ENCODE data around the gene HOMEZ.

Gene HOMEZ

DNA sequence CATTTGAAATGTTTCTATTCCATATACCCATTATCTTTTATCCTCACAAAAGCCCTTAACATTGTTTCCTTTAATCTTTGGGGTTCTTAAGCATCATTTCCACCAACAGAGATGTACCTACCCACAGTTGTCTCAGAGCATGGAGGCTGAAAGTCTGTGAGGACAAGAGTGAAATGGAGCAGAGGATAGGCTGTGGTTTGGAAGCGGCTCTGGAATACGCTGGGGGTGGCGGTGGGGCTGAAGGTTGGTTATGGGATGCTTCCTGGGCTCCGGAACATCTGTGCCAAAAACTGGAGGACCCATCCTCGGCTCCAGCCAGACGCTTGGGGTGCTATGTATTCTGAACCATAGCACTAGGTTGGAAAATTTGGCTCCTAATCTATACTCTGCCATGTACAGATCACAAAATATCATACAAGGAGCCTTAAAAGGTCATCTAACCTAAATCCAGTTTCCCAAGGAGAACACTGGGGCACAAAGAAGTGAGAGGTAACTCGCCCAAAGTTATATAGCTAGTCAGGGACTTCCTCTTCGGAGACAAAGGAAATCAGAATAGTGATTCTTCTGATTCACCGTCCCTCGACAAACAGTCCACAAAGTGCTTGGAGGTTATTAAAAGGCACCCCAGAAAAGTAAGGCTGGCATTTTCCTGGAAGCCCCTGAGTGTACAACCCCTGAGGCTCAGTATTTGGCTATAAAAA lies 14.2 kb upstream of the HOMEZ start:
- CTCF ChIA-PET = interaction anchor here (0.7 to 20.4 kb wide), 15 partner anchors 10 to 191 kb away, joined by 3 to 177 read pairs (median 7); partner anchors contain the start of genes CMTM5, HOMEZ and PABPN1
- POLR2A ChIA-PET = interaction anchor here (0.8 to 3.7 kb wide), 3 partner anchors 14 to 27 kb away, joined by 3 to 38 read pairs (median 5); partner anchors contain the start of genes HOMEZ and PABPN1
- peak overlapping the region; percentile 74 to 90 for H3K27ac ChIP-seq (ENCODE audit: insufficient read depth in 1 of 2, low read depth in 1 of 2, low read length in 2 of 2, poor library complexity in 1 of 2, severe bottlenecking in 2 of 2)
- no peaks in the 10 kb centered on the region for H3K9me3 ChIP-seq (ENCODE audit: control extremely low read depth in 1 of 5, control insufficient read depth in 4 of 5, insufficient read depth in 2 of 5, low read depth in 1 of 5, low read length in 4 of 5)
- no peaks in the 10 kb centered on the region for H3K27me3 ChIP-seq (replicated peaks in 2 of 5; ENCODE audit: control insufficient read depth in 4 of 5, insufficient read depth in 5 of 5, low read length in 4 of 5)
- H3K4me1 ChIP-seq (ENCODE audit: control extremely low read depth in 1 of 4, control insufficient read depth in 4 of 4, insufficient read depth in 4 of 4, low read length in 3 of 4) = peaks cover 10 to 39% (median 28%) of the 10 kb centered on the region in 4 experiments
- H3K36me3 ChIP-seq (ENCODE audit: control insufficient read depth in 4 of 4, insufficient read depth in 4 of 4, low read length in 3 of 4) = peaks cover 4 to 29% (median 16%) of the 10 kb centered on the region in 4 experiments
- H3K4me3 ChIP-seq (ENCODE audit: control insufficient read depth in 1 of 7, extremely low read depth in 1 of 7, insufficient read depth in 4 of 7, low read depth in 2 of 7, low read length in 6 of 7) = peak overlapping the region; percentile 44 to 95 (median 86)
- WGBS (ENCODE audit: insufficient coverage) = 48% methylated on average over 8 of the region's 10 CpGs
- no peak for DNase-seq

DNA sequence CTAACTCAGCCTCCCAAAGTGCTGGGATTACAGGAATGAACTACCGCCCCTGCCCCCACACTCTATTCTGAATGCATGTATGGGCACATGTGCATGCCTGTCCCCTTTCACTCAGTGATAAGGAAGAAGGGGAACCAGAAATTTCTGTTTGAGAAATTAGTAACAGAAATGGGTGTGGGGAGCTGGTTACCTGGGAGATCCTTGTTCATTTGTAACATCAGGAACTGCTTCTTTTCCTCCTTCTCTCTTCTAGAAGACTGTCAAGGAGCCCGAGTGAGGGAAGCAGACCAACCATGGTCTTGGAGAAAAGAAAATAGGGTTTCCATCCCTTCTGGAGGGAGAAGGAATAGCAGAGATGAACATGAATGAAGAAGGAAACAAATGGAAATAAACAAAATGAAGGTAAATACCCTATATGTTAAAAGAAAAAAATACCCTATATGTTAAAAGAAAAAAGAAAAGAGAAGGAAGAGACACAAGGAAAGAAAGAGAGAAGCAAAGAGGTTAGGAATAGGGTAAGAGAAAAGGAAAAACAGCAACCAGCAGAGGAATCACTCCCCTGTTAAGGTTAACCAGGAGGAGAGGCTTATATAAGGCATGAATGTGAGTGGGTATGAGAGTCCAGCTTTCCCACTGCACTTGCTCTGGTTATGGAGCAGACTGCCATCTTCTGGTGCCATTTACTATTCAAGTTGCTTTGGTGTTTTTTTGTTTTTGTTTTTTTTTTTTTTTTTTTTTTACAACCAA lies 13.5 kb upstream of the HOMEZ start:
- Histone ChIP-seq H3K9me3 (ENCODE audit: control extremely low read depth in 1 of 5, control insufficient read depth in 4 of 5, insufficient read depth in 2 of 5, low read depth in 1 of 5, low read length in 4 of 5) (no peaks in the 10 kb centered on the region), H3K4me1 (ENCODE audit: control extremely low read depth in 1 of 4, control insufficient read depth in 4 of 4, insufficient read depth in 4 of 4, low read length in 3 of 4) (peaks cover 10 to 40% (median 30%) of the 10 kb centered on the region in 4 experiments), H3K27ac (ENCODE audit: insufficient read depth in 1 of 2, low read depth in 1 of 2, low read length in 2 of 2, poor library complexity in 1 of 2, severe bottlenecking in 2 of 2) (peak overlapping the region in 1 of 2 experiments; percentile 6), H3K36me3 (ENCODE audit: control insufficient read depth in 4 of 4, insufficient read depth in 4 of 4, low read length in 3 of 4) (peaks cover 4 to 29% (median 16%) of the 10 kb centered on the region in 4 experiments), H3K4me3 (ENCODE audit: control insufficient read depth in 1 of 7, extremely low read depth in 1 of 7, insufficient read depth in 4 of 7, low read depth in 2 of 7, low read length in 6 of 7) (peak overlapping the region in 1 of 7 experiments; percentile 86), H3K27me3 (replicated peaks in 2 of 5; ENCODE audit: control insufficient read depth in 4 of 5, insufficient read depth in 5 of 5, low read length in 4 of 5) (no peaks in the 10 kb centered on the region)
- ChIA-PET POLR2A (interaction anchor here (3.7 kb wide), 1 partner anchor 22 kb away, joined by 38 read pairs; the partner anchor contains the start of gene PABPN1), CTCF (interaction anchor here (1.5 to 20.4 kb wide), 6 partner anchors 9 to 26 kb away, joined by 3 to 177 read pairs (median 14); partner anchors contain the start of gene PABPN1)
- DNase-seq = peak; percentile 78 to 82 (median 80)
- no CpG with 5 or more reads among the region's 2 CpGs for WGBS (ENCODE audit: insufficient coverage)

DNA sequence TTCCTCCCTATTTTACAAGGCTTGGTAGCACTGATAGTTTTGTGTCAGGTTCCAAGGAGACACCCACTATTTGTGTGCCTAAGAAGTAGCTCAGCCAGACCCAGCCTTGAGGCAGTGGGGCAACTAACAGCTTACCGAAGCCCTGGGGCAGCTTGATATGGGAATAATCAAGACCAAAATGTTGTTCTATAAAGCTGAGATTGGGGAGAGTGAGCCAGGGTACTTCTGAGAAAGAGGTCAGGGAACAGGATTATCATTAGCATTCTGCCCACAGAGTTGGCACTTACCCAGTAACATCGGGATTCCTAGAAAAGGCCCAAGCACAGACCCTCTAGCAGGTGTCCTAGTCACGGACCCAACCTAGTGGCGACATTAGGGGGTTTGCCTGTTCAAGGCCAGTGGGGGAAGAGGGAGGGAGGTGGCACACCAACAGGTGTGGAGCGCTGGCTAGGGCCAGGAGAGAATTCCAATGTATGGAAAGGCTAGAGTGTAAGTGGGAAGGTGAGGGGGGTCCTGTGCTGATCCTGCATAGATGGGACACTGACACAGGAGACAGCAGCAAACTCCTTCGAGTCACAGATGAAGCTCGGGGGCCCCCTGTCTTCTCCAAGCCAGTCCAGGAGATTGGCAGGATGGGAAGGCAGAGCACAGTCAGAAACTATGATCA lies 11.8 kb upstream of the HOMEZ start:
- ChIA-PET CTCF (interaction anchor here (0.7 to 20.4 kb wide), 9 partner anchors 12 to 82 kb away, joined by 3 to 177 read pairs (median 9); partner anchors contain the start of genes HOMEZ and PABPN1), POLR2A (interaction anchor here (1.5 kb wide), 1 partner anchor 12 kb away, joined by 3 read pairs; the partner anchor contains the start of gene HOMEZ)
- Histone ChIP-seq H3K4me1 (ENCODE audit: control extremely low read depth in 1 of 4, control insufficient read depth in 4 of 4, insufficient read depth in 4 of 4, low read length in 3 of 4) (peaks cover 10 to 36% (median 26%) of the 10 kb centered on the region in 4 experiments), H3K9me3 (ENCODE audit: control extremely low read depth in 1 of 5, control insufficient read depth in 4 of 5, insufficient read depth in 2 of 5, low read depth in 1 of 5, low read length in 4 of 5) (no peaks in the 10 kb centered on the region), H3K27me3 (replicated peaks in 2 of 5; ENCODE audit: control insufficient read depth in 4 of 5, insufficient read depth in 5 of 5, low read length in 4 of 5) (peaks cover 0 to 4% (median 0%) of the 10 kb centered on the region in 5 experiments), H3K4me3 (ENCODE audit: control insufficient read depth in 1 of 7, extremely low read depth in 1 of 7, insufficient read depth in 4 of 7, low read depth in 2 of 7, low read length in 6 of 7) (no peak overlapping the region), H3K27ac (ENCODE audit: insufficient read depth in 1 of 2, low read depth in 1 of 2, low read length in 2 of 2, poor library complexity in 1 of 2, severe bottlenecking in 2 of 2) (no peak overlapping the region), H3K36me3 (ENCODE audit: control insufficient read depth in 4 of 4, insufficient read depth in 4 of 4, low read length in 3 of 4) (peaks cover 4 to 29% (median 16%) of the 10 kb centered on the region in 4 experiments)
- DNase-seq = no peak
- WGBS (ENCODE audit: insufficient coverage) = 96% methylated on average over 4 of the region's 7 CpGs

DNA sequence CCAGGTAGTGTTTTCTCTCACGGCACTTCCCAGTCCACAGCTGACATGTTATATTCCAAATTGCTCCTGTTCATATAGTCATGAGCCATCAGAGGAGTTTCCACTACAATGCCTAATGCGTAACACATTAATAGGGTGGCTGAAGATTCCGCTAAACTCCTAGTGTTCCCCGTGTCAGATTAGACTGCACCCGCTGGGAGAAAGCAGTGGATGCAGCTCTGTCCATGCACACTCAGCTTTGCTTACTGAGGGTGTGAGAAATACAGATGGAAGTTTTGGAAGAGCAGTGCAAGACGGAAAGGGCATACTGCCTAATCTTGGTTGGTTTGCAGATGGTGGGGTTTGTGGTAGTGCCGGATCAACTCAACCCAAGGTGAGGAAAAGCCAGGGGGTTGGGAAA lies 11.2 kb upstream of the HOMEZ start:
- H3K27ac ChIP-seq (ENCODE audit: insufficient read depth in 1 of 2, low read depth in 1 of 2, low read length in 2 of 2, poor library complexity in 1 of 2, severe bottlenecking in 2 of 2) = no peak overlapping the region
- POLR2A ChIA-PET = interaction anchor here (1.5 kb wide), 1 partner anchor 11 kb away, joined by 3 read pairs; the partner anchor contains the start of gene HOMEZ
- CTCF ChIA-PET = interaction anchor here (1.2 to 20.4 kb wide), 5 partner anchors 7 to 33 kb away, joined by 3 to 177 read pairs (median 22); partner anchors contain the start of genes HOMEZ and PABPN1
- no peaks in the 10 kb centered on the region for H3K9me3 ChIP-seq (ENCODE audit: control extremely low read depth in 1 of 5, control insufficient read depth in 4 of 5, insufficient read depth in 2 of 5, low read depth in 1 of 5, low read length in 4 of 5)
- WGBS (ENCODE audit: insufficient coverage) = 100% methylated on average over 6 of the region's 7 CpGs
- peaks cover 10 to 31% (median 23%) of the 10 kb centered on the region in 4 experiments for H3K4me1 ChIP-seq (ENCODE audit: control extremely low read depth in 1 of 4, control insufficient read depth in 4 of 4, insufficient read depth in 4 of 4, low read length in 3 of 4)
- no peak overlapping the region for H3K4me3 ChIP-seq (ENCODE audit: control insufficient read depth in 1 of 7, extremely low read depth in 1 of 7, insufficient read depth in 4 of 7, low read depth in 2 of 7, low read length in 6 of 7)
- H3K36me3 ChIP-seq (ENCODE audit: control insufficient read depth in 4 of 4, insufficient read depth in 4 of 4, low read length in 3 of 4) = peaks cover 4 to 29% (median 16%) of the 10 kb centered on the region in 4 experiments
- peaks cover 0 to 4% (median 0%) of the 10 kb centered on the region in 5 experiments for H3K27me3 ChIP-seq (replicated peaks in 2 of 5; ENCODE audit: control insufficient read depth in 4 of 5, insufficient read depth in 5 of 5, low read length in 4 of 5)
- DNase-seq = no peak

DNA sequence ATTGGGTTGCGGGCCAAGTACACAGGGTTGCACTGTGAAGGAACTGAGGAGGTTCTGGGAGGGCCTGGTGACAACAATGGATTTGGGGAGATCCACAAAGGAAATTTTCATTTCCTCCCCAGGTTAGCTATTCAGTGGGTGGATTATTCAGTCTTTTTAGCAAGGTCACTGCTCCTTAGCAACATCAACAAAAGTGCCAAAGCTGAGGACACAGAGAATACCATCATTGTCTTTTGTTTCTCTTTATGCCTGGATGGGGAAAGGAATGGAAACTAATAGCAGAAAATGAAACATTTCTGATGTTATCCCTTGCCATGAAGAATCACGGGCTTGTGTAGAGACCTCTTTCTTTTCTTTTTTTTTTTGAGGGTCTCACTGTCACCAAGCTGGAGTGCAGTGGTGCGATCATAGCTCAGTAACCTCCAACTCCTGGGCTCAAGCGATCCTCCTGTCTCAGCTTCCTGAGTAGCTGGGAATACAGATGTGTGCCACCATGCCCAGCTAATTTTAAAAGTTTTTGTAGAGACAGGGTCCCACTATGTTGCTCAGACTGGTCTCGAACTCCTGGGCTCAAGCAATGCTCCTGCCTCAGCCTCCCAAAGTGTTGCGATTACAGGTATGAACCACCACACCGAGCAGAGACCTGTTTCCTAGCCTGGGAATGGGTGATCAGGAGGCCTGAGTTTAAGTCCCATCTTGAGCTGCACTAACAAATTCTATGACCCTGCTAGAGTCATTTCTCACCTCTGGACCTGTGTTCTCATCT lies 10.3 kb upstream of the HOMEZ start:
- ChIA-PET POLR2A (no interaction called here), CTCF (interaction anchor here (0.8 to 20.4 kb wide), 9 partner anchors 8 to 176 kb away, joined by 3 to 177 read pairs (median 6); partner anchors contain the start of genes HOMEZ and PABPN1)
- 93% methylated on average over 7 of the region's 7 CpGs for WGBS (ENCODE audit: insufficient coverage)
- Histone ChIP-seq H3K9me3 (ENCODE audit: control extremely low read depth in 1 of 5, control insufficient read depth in 4 of 5, insufficient read depth in 2 of 5, low read depth in 1 of 5, low read length in 4 of 5) (no peaks in the 10 kb centered on the region), H3K4me3 (ENCODE audit: control insufficient read depth in 1 of 7, extremely low read depth in 1 of 7, insufficient read depth in 4 of 7, low read depth in 2 of 7, low read length in 6 of 7) (no peak overlapping the region), H3K4me1 (ENCODE audit: control extremely low read depth in 1 of 4, control insufficient read depth in 4 of 4, insufficient read depth in 4 of 4, low read length in 3 of 4) (peaks cover 10 to 30% (median 22%) of the 10 kb centered on the region in 4 experiments), H3K27me3 (replicated peaks in 2 of 5; ENCODE audit: control insufficient read depth in 4 of 5, insufficient read depth in 5 of 5, low read length in 4 of 5) (peaks cover 0 to 4% (median 0%) of the 10 kb centered on the region in 5 experiments), H3K27ac (ENCODE audit: insufficient read depth in 1 of 2, low read depth in 1 of 2, low read length in 2 of 2, poor library complexity in 1 of 2, severe bottlenecking in 2 of 2) (no peak overlapping the region), H3K36me3 (ENCODE audit: control insufficient read depth in 4 of 4, insufficient read depth in 4 of 4, low read length in 3 of 4) (peaks cover 4 to 29% (median 16%) of the 10 kb centered on the region in 4 experiments)
- no peak for DNase-seq
